GM21360 (cell line): ENCODE data around the gene PNMA8C.
"Not testable (repeated sequence)": the region's sequence is repeated elsewhere in the genome, so short reads cannot be mapped to it uniquely, and the experiment has no call there.

Experiments used
- ATAC-seq: cut with Tn5 transposase; IDR thresholded peaks from one replicate; pipeline ENCODE4 v1.9.1; 2021; ENCODE audit warnings: mild to moderate bottlenecking, moderate library complexity; ENCODE audit not compliant: unreplicated experiment

Gene PNMA8C

DNA sequence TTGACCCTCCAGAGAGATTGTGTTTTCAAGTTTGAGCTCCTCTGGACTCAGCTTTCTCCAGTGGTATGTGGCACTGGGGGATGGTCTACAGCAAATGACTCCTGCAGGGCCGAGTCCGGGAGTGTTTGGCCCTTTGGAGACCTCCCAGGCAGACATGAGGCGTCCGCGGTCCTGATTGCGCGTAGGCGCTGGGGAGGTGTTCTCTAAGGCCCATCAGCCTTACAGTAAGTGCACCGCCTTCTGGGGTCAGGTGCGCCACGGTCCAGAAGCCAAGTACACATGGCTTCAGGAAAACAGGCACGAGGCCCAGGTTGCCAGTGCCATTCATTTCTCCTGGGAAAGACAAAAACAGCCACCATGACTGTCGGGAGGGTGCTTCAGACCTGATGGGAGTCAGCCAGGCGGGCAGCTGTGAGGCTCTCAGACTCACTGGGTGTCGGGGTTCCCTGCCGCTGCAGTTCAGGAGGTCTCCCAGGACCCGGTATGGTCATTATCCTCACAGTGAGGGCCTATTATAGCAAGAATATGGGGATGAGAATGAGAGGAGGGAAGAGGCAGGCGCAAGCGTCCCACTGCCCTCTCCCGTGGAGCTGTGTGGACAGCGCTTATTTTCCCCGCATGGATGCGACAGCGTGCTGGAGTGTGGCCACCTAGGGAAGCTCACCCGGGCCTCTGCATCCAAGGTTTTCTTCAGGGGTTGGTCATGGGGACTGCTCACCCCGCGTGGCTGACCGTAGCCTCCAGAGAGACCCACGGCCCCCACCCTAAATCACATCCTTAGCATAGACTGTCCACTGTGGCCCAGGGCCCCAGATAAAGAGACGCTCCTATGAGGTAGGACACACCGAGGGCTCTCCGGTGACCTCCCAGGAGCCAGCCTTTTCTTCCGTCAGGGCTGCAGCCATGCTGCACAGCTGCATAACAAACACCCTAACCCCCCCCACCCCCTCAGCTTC lies 37.2 kb downstream of the PNMA8C start:
- ATAC-seq: no peak

DNA sequence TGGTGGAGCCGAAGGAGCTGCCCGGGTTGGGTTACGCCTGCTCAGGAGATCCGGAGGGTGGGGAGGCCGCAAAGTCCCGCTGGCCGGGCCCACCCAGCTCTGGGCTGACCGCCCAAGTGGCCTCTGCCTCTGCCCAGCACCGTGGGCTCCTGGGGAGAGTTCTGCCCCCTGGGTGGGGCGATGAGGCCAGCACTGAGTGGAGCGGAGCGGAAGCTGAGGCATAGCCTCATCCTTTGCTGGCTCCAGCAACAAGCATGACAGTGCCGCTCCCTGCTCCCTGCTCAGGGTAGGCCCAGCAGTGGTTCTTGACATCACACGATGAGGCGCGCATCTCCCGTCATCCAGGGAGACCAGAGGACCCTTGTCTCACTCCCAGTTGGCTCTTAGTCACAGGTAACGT lies 37.9 kb downstream of the PNMA8C start:
- no peak for ATAC-seq

- ATAC-seq: no peak
These were observed 38.4 kb downstream of the PNMA8C start for GRCh38 chr19:46390121-46390858.

DNA sequence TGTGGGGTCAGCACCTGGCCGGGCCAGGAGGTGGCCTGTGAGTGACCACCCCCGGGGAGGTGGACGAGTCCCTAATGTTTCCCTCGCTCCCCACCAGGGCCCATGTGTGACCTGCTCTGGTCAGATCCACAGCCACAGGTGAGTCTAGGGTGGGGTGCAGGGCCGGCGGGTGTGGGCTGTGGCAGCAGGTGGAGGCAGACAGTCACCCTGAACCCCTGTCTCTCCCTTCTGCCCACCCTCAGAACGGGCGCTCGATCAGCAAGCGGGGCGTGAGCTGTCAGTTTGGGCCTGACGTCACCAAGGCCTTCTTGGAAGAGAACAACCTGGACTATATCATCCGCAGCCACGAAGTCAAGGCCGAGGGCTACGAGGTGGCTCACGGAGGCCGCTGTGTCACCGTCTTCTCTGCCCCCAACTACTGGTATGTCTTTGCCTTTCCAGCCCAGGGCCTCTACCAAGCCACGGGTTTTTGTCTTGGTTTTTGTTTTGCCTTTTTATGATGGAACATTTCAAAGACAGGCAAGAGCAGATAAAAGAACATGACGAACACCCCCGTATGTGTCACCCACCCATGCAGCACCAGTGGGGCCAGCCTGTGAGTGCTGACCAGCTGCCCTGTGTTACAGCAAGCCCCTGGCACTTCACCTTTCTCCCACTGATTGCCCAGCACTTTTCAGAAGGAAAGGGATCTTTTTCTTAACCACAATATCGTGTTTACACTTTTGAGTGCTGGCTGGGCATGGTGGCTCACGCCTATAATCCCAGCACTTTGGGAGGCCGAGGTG lies 40.2 kb downstream of the PNMA8C start:
- no peak for ATAC-seq

GRCh38 chr19:46387713-46388130 lies 41.0 kb downstream of the PNMA8C start:
- ATAC-seq: no peak

DNA sequence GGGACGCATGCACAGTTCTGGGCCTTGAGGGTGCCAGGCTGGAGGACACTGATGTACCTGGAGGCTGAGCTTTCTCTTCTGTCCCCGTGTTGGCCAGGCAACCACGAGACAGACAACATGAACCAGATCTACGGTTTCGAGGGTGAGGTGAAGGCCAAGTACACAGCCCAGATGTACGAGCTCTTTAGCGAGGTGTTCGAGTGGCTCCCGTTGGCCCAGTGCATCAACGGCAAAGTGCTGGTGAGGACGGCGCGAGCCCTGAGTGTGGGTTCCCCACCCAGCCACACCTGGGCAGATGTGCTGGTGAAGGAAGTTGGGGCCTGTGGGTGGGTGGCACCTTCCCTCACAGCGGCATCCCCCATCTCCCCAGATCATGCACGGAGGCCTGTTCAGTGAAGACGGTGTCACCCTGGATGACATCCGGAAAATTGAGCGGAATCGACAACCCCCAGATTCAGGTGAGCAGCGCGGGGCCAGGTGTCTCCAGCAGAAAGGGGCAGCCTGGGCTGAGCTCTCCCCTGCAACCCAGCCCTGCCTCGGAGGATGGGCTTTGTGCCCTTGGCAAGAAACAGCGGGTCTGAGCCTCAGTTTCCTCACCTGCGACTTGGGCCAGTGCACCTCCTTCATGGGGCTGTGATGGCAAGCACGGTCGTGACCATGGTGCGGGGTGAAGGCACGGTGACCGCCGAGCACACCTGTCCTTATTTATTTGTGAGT lies 41.6 kb downstream of the PNMA8C start:
- ATAC-seq: no peak

GRCh38 chr19:46386151-46386550 lies 42.6 kb downstream of the PNMA8C start:
- ATAC-seq: no peak

DNA sequence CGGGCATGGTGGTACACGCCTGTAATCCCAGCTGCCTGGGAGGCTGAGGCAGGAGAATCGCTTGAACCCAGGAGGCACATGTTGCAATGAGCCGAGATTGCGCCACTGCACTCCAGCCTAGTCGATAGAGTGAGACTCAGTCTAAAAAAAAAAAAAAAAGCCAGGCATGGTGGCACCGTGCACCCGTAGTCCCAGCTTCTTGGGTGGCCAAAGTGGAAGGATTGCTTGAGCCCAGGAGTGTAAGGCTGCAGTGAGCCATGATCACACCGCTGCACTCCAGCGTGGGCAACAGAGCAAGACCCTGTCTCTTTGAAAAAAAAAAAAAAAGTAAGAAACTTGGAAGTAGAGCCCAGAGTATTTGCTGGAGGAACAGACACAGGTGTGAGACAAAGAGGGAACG lies 43.1 kb downstream of the PNMA8C start:
- ATAC-seq: no peak

DNA sequence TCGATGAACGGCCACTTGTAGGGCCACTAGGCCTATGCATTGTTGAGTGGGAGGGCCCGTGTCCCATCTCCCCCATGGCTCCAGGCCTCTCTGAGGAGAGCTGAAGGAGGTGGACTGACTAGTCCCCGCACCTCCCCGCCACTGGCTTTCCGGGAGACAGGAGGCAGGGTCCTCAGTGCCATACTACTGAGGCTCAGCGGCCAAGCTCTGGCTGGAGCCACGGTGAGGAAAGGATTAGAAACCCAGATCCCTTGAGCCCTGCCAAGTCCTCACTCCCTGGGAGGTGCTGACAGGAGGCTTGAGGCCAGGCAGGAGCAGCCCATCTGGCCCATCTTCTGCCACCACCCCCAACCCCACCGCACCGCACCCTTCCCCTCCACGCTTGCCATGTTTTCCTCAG lies 44.3 kb downstream of the PNMA8C start:
- ATAC-seq: no peak

DNA sequence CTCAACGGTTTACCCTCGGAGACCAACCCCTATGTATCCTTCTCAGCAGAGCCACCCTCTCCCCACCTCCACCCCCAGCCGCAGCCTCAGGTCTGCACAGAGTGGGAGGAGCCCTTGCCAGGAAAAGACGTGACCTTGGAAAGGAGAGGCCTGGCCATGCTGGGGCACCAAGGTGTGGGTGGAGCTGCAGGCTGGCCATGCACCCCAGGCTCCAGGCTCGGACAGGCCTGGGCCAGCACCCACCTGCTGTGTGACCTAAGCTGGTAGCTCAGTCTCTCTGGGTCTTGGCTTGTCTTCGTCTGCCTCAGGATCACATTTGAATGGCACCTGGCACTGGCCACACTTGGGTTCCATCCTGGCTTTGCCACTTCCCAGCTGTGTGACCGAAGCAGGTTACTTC lies 44.9 kb downstream of the PNMA8C start:
- ATAC-seq: no peak

DNA sequence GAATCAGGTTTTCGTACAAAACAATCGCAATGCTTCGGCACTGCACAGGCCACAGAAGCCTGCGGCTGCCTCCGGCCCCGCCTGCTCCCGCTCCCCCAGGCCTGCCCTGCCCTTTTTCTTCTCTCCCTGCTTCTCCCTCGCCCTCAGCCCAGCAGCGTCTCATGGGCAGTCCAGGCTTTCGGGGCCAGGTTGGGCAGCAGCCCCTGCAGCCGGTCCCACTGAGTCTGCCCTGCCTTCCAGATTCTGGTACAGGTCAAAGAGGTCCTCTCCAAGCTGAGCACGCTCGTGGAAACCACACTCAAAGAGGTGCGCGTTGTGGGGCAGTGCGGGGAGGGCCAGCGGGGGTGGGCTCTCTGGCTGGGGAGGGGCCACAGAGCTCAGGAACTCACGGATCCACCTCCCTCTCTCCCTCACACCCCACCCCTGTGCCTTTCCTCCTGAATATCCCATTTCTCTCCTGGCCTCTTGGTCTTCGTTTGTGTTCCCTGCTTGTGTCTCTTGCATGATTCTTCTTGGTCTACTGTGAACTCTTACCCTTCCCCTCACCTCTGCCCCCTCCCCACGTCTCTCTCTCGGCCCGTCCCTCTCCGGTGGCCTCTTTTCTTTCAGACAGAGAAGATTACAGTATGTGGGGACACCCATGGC lies 45.4 kb downstream of the PNMA8C start:
- no peak for ATAC-seq

DNA sequence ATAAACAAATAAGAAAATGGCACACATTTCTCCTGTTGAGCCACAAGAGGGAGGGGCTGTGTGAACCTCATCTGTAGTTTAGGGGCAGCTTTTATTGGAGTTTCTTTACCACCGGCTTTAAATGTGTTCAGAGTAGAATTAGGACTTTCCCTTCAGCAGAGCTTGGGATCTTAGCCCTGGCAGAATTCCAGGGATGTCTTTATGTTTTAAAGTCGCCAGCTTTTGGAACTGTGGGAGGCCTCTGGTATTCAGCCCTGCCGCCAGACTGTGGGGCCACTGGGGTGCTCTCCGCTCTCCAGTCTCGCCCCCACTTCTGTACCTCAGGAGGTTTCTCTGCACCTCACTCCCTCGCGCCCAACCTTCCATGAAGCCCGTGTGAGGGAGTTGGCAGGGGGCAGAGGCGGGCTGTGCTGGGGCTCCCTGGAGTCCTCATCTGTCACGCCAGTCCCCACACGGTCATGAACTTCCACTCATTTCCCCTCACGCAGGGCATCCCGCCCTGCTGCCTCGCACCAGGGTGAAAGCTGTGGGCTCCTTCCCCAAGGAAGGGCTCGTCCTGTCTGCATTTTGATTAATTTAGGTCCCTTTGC lies 46.9 kb downstream of the PNMA8C start:
- ATAC-seq: no peak

GRCh38 chr19:46381346-46381745 lies 47.4 kb downstream of the PNMA8C start:
- ATAC-seq: no peak

GRCh38 chr19:46380690-46381089 lies 48.0 kb downstream of the PNMA8C start:
- no peak for ATAC-seq

- no peak for ATAC-seq
These were observed 50.5 kb downstream of the PNMA8C start for GRCh38 chr19:46378268-46378667.

DNA sequence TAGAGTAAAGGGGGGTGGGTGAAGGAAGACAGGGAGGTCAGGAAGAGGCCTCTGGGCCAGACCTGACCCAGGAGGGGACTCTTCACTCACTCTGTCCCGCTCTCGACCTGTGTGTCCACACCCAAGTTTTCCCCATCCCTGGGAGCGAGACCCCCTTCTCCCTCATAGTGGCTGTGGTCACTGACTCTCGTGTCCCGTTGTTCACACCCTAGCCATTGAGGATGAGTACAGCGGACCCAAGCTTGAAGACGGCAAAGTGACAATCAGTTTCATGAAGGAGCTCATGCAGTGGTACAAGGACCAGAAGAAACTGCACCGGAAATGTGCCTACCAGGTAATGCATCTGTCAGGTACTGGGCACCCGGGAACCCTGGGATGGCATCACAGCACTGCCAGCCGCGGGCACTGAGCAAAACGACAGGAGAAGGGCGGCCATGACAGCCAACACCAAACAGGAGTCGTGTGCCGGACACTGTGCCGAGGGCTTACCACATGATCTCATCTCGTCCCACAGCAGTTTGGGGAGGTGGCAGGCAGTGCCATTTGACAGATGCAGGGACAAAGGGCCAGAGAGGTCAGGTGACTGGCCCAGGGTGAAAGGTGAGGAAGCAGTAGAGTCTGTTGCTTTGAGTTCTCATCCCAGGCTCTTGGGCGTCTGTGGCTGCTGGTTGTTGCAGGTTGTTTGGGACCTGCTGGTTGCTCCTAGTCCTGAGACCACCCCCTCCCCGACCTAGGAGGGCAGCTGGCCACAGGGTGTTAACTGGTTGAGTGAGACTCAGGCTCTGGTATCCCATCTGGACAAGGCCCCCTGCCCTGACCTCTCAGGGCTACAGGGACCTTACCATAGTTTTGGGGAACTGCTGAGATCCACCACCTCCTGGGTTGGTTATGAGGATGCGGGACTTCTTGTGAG lies 52.2 kb downstream of the PNMA8C start:
- ATAC-seq: no peak

- not testable (repeated sequence) for ATAC-seq
These were observed 53.2 kb downstream of the PNMA8C start for GRCh38 chr19:46375476-46376067.
